Spleen (tissue), 7 donors: ENCODE measurements around the gene P2RX6.

Source experiments
- CTCF ChIP-seq, 11 experiments: fragments of 200-600 bp in 7 of 11; fragments of 450-650 bp in 4 of 11; sonication (generic) in 4 of 11; IDR thresholded peaks in 8 of 11; conservative IDR thresholded peaks in 3 of 11; 1 replicate in 7 of 11; 2 replicates in 4 of 11; pipeline versions ENCODE4 v1.4.0 to v1.8.0; 2016 to 2021; ENCODE audit warnings: antibody characterized with exemption in 11 of 11, inconsistent platforms in 4 of 11, mild to moderate bottlenecking in 1 of 11
- POLR2AphosphoS5 ChIP-seq, 3 donors: sonication (generic); formaldehyde crosslinking; IDR thresholded peaks; one replicate each; pipeline ENCODE4 v1.5.1; 2017; ENCODE audit warnings: antibody characterized with exemption in 3 of 3
- donor health status: DM: no; HTN: no; CAD: no; lungs with moderate emphysema.
- donor health status: DM: no; HTN: no; CAD: no.
- donor health status: DM: no; HTN: no; CAD: no.

DNA sequence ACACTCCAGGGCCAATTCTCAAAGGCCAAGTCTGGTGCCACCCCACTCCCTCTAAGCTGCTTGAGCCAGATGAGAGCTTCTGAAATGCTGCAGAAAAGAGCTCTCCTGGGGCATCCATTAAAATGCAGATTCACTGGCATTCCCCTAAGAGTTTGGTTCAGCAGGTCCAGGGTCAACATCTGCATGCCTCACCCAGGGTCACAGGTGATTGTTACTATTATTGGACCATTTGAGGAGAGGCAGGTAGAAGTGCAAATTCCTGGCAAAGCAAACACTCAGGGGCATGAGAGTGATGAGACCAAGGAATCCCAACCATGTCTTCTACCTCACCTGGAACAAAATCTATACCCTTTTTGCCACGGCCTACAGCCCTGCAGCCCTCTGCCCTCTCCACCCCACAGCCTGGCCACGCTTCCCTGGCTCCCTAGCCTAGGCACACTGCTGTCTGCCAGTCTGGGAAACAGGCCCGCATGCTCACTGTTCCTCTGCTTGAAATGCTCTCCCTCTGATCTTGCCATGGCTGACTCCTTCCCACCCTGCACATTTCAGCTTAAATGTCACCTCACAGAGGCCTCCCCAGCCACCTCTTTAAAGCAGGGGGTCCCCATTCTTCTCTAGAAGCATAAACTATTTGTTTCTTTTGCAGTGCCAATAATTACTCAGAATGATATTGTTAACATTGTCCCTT lies 4.4 kb upstream of the P2RX6 start:
- TF ChIP-seq CTCF (IDR thresholded peaks at IDR 0.05 in 8 of 11, conservative IDR thresholded peaks at IDR 0.05 in 3 of 11) (no peak), POLR2AphosphoS5 (IDR thresholded peaks at IDR 0.05) (no peak)
